ENCODE data around the gene NADK.
A peak's percentile ranks its signal among the peaks of the same experiment; 100 is the strongest.

The NADK gene

GRCh38 chr1:1776672-1777582, 1.3 kb downstream of the NADK start:
- H3K9me2 ChIP-seq (replicated peaks; ENCODE audit: control insufficient read depth, low read length): no peaks in the 10 kb centered on the region
- peaks cover 63% of the 10 kb centered on the region for H3K79me2 ChIP-seq (ENCODE audit: control insufficient read depth, low read length)
- H3F3A ChIP-seq (ENCODE audit: control insufficient read depth, insufficient read depth): peaks cover 46% of the 10 kb centered on the region
- H3K27ac ChIP-seq (ENCODE audit: low read depth, low read length): peak overlapping the region; percentile 100
- peak overlapping the region; percentile 85 for H3K4me3 ChIP-seq (ENCODE audit: low read length)
- peaks cover 56% of the 10 kb centered on the region for H3K4me1 ChIP-seq (ENCODE audit: control insufficient read depth, low read length)
- H4K20me1 ChIP-seq (ENCODE audit: control insufficient read depth, insufficient read depth, low read depth, low read length): peaks cover 12% of the 10 kb centered on the region; the same call in 1 of the 2 replicates
- H3K9me3 ChIP-seq (ENCODE audit: control insufficient read depth, insufficient read depth, low read length): no peaks in the 10 kb centered on the region
- no peaks in the 10 kb centered on the region for H3K27me3 ChIP-seq (ENCODE audit: control insufficient read depth, low read length)
- H3K4me2 ChIP-seq (ENCODE audit: low read length): peak overlapping the region; percentile 99
- TF ChIP-seq EZH2phosphoT487 (IDR thresholded peaks at IDR 0.05; ENCODE audit: borderline replicate concordance, low read length) (no peak), CTCF (IDR thresholded peaks at IDR 0.05; ENCODE audit: low read depth, low read length, poor library complexity, severe bottlenecking) (no peak)
- H3K36me3 ChIP-seq (ENCODE audit: control insufficient read depth, low read length): peaks cover 61% of the 10 kb centered on the region

DNA sequence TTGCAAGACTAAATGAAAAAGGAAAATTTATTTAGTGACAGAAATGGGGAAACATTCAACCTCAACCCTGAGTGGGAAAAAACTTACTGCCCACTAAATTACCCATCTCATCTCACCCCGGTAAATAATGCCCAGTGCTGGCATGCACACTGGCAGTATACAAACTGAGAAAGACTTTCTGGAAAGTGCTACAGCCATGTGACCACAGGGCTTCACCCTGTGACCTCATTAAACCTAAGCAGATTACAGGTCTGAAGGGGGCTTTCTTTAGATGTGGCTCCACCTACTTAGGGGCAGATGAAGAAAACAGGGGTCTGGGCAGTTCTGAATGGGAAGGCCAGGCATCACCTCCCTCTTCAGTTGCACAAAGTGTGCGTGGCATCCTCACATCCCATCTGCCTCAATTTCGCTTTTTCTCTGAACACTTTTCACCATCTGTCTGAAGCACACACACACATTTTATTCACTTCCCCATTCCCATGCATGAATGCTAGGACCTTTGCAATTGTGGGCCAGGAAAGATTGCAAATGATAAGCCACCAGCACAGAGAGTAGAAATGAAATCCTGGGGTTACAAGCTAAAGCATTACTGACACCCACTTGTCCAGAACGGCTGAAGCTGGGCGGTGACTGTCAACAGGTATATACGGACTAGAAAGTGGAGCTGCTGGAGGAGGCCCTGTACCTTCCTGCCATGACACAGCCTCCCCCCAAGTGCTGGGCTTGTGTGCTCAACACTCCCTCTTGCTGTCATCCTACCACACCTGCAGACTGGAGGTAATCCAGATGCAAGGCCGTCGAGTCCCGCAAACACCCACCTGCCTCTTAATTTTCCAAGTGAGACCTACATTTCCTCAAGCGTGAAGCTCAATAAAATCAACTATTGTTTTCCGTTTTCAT, 2.7 kb downstream of the NADK start:
- TF ChIP-seq CTCF (IDR thresholded peaks at IDR 0.05; ENCODE audit: low read depth, low read length, poor library complexity, severe bottlenecking): no peak
- TF ChIP-seq EZH2phosphoT487 (IDR thresholded peaks at IDR 0.05; ENCODE audit: borderline replicate concordance, low read length): no peak
- peak overlapping the region; percentile 99 for H3K4me2 ChIP-seq (ENCODE audit: low read length)
- H3K9me3 ChIP-seq (ENCODE audit: control insufficient read depth, insufficient read depth, low read length): no peaks in the 10 kb centered on the region
- peaks cover 12% of the 10 kb centered on the region; the same call in 1 of the 2 replicates for H4K20me1 ChIP-seq (ENCODE audit: control insufficient read depth, insufficient read depth, low read depth, low read length)
- H3K4me1 ChIP-seq (ENCODE audit: control insufficient read depth, low read length): peaks cover 42% of the 10 kb centered on the region
- H3K27ac ChIP-seq (ENCODE audit: low read depth, low read length): peak overlapping the region; percentile 100
- H3K27me3 ChIP-seq (ENCODE audit: control insufficient read depth, low read length): no peaks in the 10 kb centered on the region
- peaks cover 33% of the 10 kb centered on the region for H3F3A ChIP-seq (ENCODE audit: control insufficient read depth, insufficient read depth)
- no peaks in the 10 kb centered on the region for H3K9me2 ChIP-seq (replicated peaks; ENCODE audit: control insufficient read depth, low read length)
- H3K79me2 ChIP-seq (ENCODE audit: control insufficient read depth, low read length): peaks cover 76% of the 10 kb centered on the region
- peak overlapping the region; percentile 85 for H3K4me3 ChIP-seq (ENCODE audit: low read length)
- H3K36me3 ChIP-seq (ENCODE audit: control insufficient read depth, low read length): peaks cover 71% of the 10 kb centered on the region

- Histone ChIP-seq H3K79me2 (ENCODE audit: control insufficient read depth, low read length) (peaks cover 93% of the 10 kb centered on the region), H3K9me3 (ENCODE audit: control insufficient read depth, insufficient read depth, low read length) (no peaks in the 10 kb centered on the region), H3K27me3 (ENCODE audit: control insufficient read depth, low read length) (no peaks in the 10 kb centered on the region)
Observed at GRCh38 chr1:1773874-1774273, 4.4 kb downstream of the NADK start.

More at GRCh38 chr1:1773874-1774273, 4.4 kb downstream of the NADK start:
- TF ChIP-seq EZH2phosphoT487 (IDR thresholded peaks at IDR 0.05; ENCODE audit: borderline replicate concordance, low read length): no peak
- TF ChIP-seq CTCF (IDR thresholded peaks at IDR 0.05; ENCODE audit: low read depth, low read length, poor library complexity, severe bottlenecking): no peak
- H3K4me2 ChIP-seq (ENCODE audit: low read length): no peak overlapping the region
- H3K27ac ChIP-seq (ENCODE audit: low read depth, low read length): no peak overlapping the region
- H3K36me3 ChIP-seq (ENCODE audit: control insufficient read depth, low read length): peaks cover 78% of the 10 kb centered on the region
- peaks cover 14% of the 10 kb centered on the region for H4K20me1 ChIP-seq (ENCODE audit: control insufficient read depth, insufficient read depth, low read depth, low read length)
- peaks cover 17% of the 10 kb centered on the region for H3F3A ChIP-seq (ENCODE audit: control insufficient read depth, insufficient read depth)
- no peaks in the 10 kb centered on the region for H3K9me2 ChIP-seq (replicated peaks; ENCODE audit: control insufficient read depth, low read length)
- H3K4me3 ChIP-seq (ENCODE audit: low read length): no peak overlapping the region
- H3K4me1 ChIP-seq (ENCODE audit: control insufficient read depth, low read length): peaks cover 25% of the 10 kb centered on the region
